OCI-M2 (cell line): ENCODE data around the gene ELL.

Experiments used
- DNase-seq: peaks from one replicate; lab custom pipeline; 2025; ENCODE audit not compliant: unreplicated experiment; lab: John Stamatoyannopoulos, UW

ELL gene

GRCh38 chr19:18506101-18506930 is 15.6 kb downstream of the ELL start:
- no peak for DNase-seq

- DNase-seq: no peak
These were observed 16.8 kb downstream of the ELL start for GRCh38 chr19:18504886-18505610.

- DNase-seq: no peak
These were observed 17.6 kb downstream of the ELL start for GRCh38 chr19:18503971-18504885.

GRCh38 chr19:18503337-18503970 is 18.4 kb downstream of the ELL start:
- DNase-seq: no peak

- DNase-seq: no peak
These were observed 19.1 kb downstream of the ELL start for GRCh38 chr19:18502638-18503294.

GRCh38 chr19:18502246-18502637 is 19.6 kb downstream of the ELL start:
- no peak for DNase-seq

GRCh38 chr19:18501832-18502231 is 20.0 kb downstream of the ELL start:
- DNase-seq: no peak

- DNase-seq: no peak
These were observed 20.5 kb downstream of the ELL start for GRCh38 chr19:18501351-18501750.

- DNase-seq: no peak
These were observed 21.1 kb downstream of the ELL start for GRCh38 chr19:18500799-18501198.

- DNase-seq: no peak
These were observed 21.5 kb downstream of the ELL start for GRCh38 chr19:18500376-18500775.

- no peak for DNase-seq
These were observed 22.7 kb downstream of the ELL start for GRCh38 chr19:18499055-18499775.

- no peak for DNase-seq
These were observed 25.0 kb downstream of the ELL start for GRCh38 chr19:18496980-18497256.

GRCh38 chr19:18496167-18496979 is 25.5 kb downstream of the ELL start:
- DNase-seq: no peak

- DNase-seq: no peak
These were observed 26.5 kb downstream of the ELL start for GRCh38 chr19:18495204-18495911.

GRCh38 chr19:18494267-18494607 is 27.6 kb downstream of the ELL start:
- DNase-seq: no peak

- no peak for DNase-seq
These were observed 28.2 kb downstream of the ELL start for GRCh38 chr19:18493440-18494266.

- DNase-seq: no peak
These were observed 29.6 kb downstream of the ELL start for GRCh38 chr19:18491995-18492953.
